A549 treated with CORT108297 at 1 μM for 4 hours (cell line): ENCODE measurements around the gene PER3. TPM values are rescaled to one million over a fixed set of nuclear protein-coding genes. Genes with fewer than 3 reads are reported as not detected.

Experiments used
- total RNA-seq: library from RNA; stranded (reverse); fragments of 200-300 nt; extraction: Qiagen RNA extraction; gene quantifications from 5 replicates; pipeline ENCODE4 v1.2.3, GENCODE V29; 2022

The PER3 gene
- total RNA-seq = 0.66 to 1.3 TPM (median 0.77 TPM) in 5 replicates

DNA sequence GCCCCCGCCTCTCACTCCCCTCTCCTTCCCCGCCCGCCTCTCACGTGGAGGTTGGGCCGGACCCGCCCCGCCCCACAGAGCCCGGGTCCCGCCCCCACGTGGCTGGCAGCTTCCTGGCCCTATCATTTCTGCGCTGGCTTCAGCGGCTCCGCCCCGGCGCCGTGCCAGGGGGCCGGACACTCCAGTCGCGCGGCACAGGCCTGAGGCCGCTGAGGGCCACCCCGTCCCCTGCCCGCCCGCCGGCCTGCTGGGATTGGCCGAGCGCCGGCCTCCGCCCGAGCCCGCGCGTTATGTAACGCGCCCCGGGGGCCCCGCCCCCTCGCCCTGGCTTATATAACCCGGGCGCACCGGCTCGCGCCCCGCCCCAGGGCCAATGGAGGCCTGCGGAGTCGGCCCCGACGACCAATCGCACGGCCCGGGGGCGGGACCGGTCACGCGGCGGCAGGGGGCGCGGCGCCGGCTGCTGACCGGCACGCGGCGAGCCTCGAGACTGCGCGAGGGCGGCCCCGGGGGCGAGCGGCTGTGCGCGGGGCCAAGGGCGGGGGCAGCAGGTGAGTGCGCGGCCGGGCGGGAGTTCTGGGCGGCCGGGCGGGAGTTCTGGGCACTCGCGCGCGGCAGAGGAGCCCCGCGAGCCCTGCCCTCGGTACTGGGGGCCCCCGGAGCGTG, at the start of gene PER3:
TSS of gene PER3 (plus strand) at position 466 of the 666 bp plus-strand sequence. CDS start 587 bp downstream, outside the sequence.

DNA sequence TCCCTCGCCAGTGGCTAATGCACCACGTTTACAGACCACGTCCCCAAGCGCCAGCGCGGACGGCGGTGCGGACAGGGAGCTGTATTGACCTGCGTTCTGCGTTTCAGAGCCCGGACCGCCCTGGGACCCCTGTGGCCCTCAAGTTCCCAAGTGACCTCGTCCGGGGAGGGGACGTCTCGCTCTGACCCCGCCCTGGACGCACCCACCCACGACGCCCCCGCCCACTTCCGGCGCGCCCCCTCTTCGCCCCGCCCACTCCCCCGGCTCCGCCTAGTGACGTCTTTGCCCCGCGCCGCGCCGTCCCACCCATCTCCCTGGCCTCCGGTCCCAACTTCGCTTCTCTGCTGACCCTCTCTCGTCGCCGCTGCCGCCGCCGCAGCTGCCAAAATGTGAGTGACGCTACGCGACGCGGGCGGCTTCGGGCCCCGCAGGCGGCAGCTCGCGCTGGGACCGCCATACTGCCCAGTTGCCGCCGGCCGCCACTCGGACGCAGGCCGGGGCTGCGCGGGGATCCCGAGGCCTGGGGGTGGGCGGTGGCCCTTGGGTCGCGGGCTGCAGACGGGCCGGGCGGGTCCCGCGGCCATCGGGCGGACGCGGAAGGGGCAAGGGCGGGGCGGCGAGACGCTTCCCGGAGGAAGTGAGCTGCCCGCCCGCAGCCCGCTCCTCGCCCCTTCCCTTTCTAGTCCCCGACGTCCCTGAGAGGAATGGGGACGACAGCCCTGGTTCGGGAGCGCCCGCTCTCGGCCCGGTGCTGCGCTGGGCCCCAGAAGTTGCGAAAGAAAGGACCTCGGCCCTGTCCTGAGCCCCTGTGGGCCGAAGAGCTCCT, 12.9 kb upstream of the PER3 start, which contains the start of gene VAMP3:
TSS of gene VAMP3 (plus strand) at position 300 of the 826 bp plus-strand sequence. CDS start at position 388, 88 bp downstream.

DNA sequence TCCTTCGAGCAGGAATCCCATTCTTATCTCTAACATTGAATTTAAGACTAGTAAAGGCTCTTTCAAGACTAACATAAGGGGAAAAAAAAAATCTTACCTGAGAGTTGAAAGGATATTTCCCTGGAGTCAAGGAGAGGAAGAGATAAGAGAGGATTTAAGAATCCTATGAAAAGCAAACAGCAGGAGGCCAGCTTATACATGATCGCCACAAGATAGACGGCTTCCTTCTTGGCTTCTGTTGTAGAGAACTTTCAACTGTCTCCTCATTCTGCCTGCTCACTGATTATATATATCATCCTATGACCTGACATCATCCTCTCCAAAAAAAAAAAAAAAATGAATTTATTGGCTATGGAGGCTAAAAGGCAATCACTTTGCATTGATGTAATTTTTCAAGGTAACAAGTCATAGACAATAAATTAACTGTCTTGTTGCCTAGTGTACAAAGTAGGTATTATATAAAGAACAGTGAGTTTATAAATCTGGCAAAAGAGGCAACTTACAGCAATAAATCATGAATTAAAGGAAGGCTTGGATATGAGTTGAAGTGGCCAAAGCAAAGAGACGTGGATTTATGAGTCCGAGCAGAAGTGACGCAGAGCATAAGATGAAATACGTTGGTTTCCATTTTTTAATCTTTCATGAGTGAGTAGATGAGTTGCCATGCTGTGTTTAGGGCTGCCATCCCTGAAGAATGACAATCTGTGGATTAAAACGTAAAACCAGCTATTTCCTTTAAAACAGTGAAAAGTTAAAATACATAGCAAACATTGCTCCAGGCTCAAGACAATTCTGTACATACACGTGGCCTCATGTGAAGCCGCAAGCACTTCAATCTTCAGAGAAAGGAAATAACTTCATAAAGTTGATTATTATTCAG, 69.0 kb downstream of the PER3 start, which contains the start of gene UTS2:
TSS of gene UTS2 (minus strand) at position 262 of the 880 bp plus-strand sequence. CDS start at position 200, 62 bp downstream.

Other genes starting within 250 kb of the PER3 start
- gene VAMP3, start 13.0 kb upstream of the PER3 start, total RNA-seq = 64.7 to 75.8 TPM (median 67.5 TPM) in 5 replicates
- gene UTS2, start 68.8 kb downstream of the PER3 start, total RNA-seq = not detected in 5 replicates
- 2.1 to 3.6 TPM (median 3.0 TPM) in 5 replicates for gene TNFRSF9, start 156.5 kb downstream of the PER3 start, total RNA-seq
- gene PARK7, start 177.4 kb downstream of the PER3 start, total RNA-seq = 323 to 364 TPM (median 352 TPM) in 5 replicates
- gene ERRFI1, start 242.0 kb downstream of the PER3 start, total RNA-seq = 87.0 to 129 TPM (median 117 TPM) in 5 replicates